Gastroesophageal sphincter (tissue), 3 donors: ENCODE results near the gene USP46.

Experiments used
- CTCF ChIP-seq, 4 experiments: fragments of 200-600 bp in 2 of 4; fragments of 450-650 bp in 2 of 4; sonication (generic) in 1 of 4; IDR thresholded peaks; one replicate each; pipeline ENCODE4 v1.5.1; 2017 to 2019; ENCODE audit warnings: antibody characterized with exemption in 4 of 4, mild to moderate bottlenecking in 2 of 4, moderate library complexity in 2 of 4
- POLR2AphosphoS5 ChIP-seq: sonication (generic); formaldehyde crosslinking; IDR thresholded peaks from one replicate; pipeline ENCODE4 v1.6.1; 2017; ENCODE audit warnings: antibody characterized with exemption

- TF ChIP-seq POLR2AphosphoS5, result no peak
- no peak for TF ChIP-seq CTCF (IDR thresholded peaks at IDR 0.05)
Measured at GRCh38 chr4:52693492-52693891, 34.4 kb upstream of the USP46 start.
